Activated CD4-positive, alpha-beta T cell treated with anti-CD3 and anti-CD28 coated beads, Interleukin-2, amount 50 U/mL, for 4 hours (primary cell): ENCODE results near the gene NRCAM.

Experiments
- DNase-seq, 2 experiments: peaks; one replicate each; pipeline ENCODE4 v3.0.0-alpha.2; 2020

NRCAM gene

GRCh38 chr7:108114117-108114841 is 342.0 kb downstream of the NRCAM start:
- DNase-seq: no peak

GRCh38 chr7:108112683-108113082 is 343.6 kb downstream of the NRCAM start:
- DNase-seq: no peak

GRCh38 chr7:108109221-108109908 is 346.9 kb downstream of the NRCAM start:
- DNase-seq: no peak

GRCh38 chr7:108108131-108108530 is 348.1 kb downstream of the NRCAM start:
- DNase-seq: no peak

DNA sequence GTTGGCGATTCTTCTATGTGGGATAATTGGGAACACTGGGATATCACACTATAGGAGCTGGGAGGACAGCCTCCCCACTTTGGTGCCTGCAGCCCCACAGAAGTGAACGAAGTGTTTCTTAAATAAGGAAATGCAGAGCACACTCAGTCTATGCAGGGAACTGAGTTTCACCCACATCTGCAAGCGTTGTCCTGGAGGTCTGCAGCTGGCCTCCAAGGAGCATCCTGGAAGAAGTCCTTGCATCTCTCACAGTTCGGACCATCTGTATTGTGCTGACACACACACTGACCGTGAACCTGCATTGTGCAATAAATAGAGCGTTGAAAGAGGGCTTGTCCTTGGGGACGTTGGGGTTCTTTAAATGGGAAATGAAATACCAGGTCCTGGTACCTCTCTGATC is 351.9 kb downstream of the NRCAM start:
- no peak for DNase-seq

- DNase-seq: no peak
Measured at GRCh38 chr7:108103558-108104298, 352.5 kb downstream of the NRCAM start.

DNA sequence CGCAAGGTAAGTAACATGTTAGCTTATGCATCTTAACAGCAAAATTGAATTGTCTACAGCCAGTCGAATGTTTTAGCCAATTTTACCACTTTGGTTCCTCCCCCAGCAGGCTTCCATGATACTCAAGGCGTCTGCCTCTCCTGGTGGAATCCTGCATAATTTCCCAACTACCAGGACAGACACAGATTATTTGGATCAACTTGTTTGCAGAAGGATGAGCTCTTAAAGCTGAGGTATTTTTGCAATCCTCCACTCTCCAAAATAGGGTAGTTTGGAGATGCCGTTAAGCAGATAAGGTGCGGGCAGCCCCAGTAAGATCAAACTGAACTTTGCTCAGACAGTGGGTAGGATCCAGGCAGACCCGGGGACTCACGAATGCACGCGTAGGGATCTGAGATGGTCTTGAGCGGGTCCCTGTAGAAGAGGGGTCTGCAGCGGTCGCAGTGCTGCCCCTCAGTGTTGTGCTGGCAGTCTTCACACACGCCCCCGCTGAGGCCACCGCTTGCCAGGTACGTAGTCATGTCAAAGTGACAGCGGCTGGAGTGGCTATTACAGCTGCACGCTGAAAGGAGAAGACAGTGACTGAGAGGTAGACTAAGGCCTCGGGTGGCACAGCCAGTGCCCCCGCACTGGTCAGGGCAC is 353.4 kb downstream of the NRCAM start:
- no peak for DNase-seq

DNA sequence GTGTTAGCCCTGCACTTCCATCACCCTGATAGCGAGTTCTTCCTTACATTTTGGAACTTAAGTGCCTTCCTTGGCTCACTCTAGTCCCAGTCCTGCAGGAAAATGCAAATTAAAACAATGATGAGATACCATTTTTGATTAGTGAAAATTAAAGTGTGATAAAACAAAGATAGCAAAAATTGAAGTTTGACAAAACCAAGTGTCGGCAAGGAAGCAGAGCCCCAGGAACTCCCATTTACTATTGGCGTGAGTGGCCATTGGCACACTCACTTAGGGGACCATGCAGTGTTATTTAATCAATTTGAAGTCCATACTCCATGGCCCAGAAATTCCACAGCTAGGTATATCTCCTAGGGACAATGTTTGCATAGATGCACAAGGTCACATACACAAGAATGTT is 354.5 kb downstream of the NRCAM start:
- no peak for DNase-seq

GRCh38 chr7:108099713-108100112 is 356.5 kb downstream of the NRCAM start:
- DNase-seq: no peak

DNA sequence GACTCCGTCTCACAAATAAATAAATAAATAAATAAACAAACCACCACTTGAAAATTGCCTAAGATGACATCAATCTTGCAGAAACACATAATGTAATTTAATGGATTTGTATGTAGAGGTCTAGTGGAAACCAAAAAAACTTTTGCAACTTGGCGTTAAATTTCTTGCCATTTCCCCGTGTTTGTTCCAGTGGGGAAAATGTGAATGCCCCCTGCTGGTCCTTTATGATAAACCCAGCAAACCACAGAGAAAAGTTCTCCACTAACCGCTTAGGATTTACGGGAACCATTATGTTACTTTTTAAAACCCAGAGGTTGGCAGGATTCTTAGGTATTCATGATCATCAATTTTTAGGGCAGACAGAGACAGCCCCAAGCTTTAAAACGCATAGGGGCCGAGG is 358.5 kb downstream of the NRCAM start:
- DNase-seq: no peak
